Measurements from ENCODE around the gene CDH15.

- TF ChIP-seq CTCF (conservative IDR thresholded peaks at IDR 0.05; ENCODE audit: low read depth, low read length) (no peak), EZH2 (IDR thresholded peaks at IDR 0.05; ENCODE audit: low read length, unreplicated experiment) (no peak), EZH2phosphoT487 (IDR thresholded peaks at IDR 0.05; ENCODE audit: borderline replicate concordance, low read length) (no peak)
Observed at GRCh38 chr16:89242795-89243200, 71.2 kb downstream of the CDH15 start.
